Measurements from ENCODE around the gene KRTAP20-2. TPM values are rescaled to one million over a fixed set of nuclear protein-coding genes. Genes with fewer than 3 reads are reported as not detected.

KRTAP20-2 gene
- total RNA-seq, result not detected in 2 replicates

DNA sequence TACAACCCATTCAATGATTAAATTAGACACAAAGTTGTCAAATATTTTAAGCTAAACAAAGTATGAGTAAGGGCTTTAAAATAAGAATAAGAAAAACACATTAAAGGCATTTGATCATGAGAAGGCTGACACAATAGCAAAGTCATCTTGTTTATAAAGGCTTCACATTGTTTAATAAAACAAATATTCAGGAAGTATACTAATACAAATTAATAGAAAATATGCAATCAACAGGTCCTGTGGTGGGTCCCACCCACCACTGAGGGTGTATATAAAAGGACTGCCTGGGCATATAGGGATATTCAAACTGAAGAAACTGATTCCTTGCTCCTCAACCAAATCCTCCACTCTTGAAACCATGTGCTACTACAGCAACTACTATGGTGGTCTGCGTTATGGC, at the start of gene KRTAP20-2:
Gene KRTAP20-2, plus strand, starts transcription at position 301 of the 400 bp plus-strand sequence. Its CDS starts 58 bp downstream, at position 359.

DNA sequence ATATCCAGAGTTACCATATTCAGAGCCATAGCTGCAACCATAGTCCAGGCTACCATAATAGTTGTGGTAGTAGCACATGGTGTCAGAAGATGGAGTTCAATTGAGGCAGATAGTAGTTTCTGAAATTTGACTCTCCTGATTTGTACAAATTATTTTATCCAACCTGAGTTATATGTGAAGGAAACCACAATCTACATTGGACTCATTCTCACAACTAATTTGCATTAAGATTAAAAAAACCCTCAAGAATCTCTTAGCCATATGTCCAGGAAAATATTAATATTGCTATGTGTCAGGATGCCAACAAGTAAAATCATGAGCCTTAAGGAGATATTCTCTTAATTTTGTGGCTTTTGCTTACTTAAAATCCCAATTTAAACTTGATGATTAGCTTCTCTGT, 44.7 kb upstream of the KRTAP20-2 start, which contains the start of gene KRTAP22-2:
Gene KRTAP22-2, minus strand, starts transcription at position 101 of the 400 bp plus-strand sequence.

DNA sequence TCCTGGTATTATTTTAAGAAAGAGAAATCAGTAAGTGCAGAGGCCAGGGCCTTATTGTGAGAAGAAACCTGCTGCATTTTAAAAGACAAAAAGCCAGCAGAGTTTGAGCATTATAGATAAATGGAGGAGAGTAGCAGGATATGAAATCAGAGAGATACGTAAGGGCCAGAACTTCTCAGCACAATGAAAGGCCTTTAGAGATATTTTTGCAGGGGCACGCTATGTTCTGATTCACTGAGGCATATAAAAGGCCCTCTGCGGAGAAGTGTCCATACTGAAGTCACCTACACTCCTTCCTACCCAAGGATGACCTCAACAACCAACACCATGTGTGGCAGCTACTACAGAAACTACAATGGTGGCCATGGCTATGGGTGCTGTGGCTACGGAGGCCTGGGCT, 42.9 kb upstream of the KRTAP20-2 start, which contains the start of gene KRTAP6-3:
Gene KRTAP6-3, plus strand, starts transcription at position 301 of the 400 bp plus-strand sequence. Its CDS starts 6 bp downstream, at position 307.

GRCh38 chr21:30598802-30599201, 36.2 kb upstream of the KRTAP20-2 start, which contains the start of gene KRTAP6-2:
Gene KRTAP6-2, minus strand, starts transcription at chr21:30598902. Its CDS starts 28 bp downstream, at chr21:30598874.

DNA sequence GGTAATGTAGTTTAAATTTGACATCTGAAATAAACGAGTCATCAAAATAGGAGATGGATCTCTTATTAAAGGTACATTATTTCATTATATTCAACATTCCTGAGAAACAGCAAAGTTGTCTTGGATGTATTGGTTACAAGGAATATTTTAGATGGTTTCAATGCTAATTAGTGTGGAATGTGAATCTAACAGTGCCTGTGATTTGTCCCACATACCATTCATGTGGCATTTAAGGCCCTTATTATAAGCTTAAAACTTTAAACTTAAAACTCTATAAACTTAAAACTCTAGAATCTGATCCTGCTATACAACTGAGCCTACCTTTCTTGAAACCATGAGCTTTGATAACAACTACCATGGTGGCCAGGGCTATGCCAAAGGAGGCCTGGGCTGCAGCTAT, 34.2 kb upstream of the KRTAP20-2 start, which contains the start of gene KRTAP22-1:
Gene KRTAP22-1, plus strand, starts transcription at position 301 of the 400 bp plus-strand sequence.

DNA sequence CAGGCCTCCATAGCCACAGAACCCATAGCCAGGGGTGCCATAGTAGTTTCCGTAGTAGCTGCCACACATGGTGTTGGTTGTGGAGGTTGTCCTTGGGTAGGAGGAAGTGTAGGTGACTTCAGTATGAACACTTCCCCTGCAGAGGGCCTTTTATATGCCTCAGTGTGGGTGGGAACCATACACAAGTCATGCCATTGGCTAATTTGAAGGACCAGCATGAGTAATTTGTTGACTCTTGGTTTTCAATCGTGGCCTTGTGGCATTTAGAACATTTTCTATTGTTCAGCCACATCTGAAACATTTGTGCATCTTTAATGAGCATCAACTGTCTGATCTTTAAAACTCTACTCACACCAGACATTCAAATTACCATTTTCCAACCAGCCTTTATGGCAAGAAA, 21.2 kb upstream of the KRTAP20-2 start, which contains the start of gene KRTAP6-1:
Gene KRTAP6-1, minus strand, starts transcription at position 95 of the 400 bp plus-strand sequence. Its CDS starts 26 bp downstream, at position 69.

GRCh38 chr21:30616125-30616524, 18.9 kb upstream of the KRTAP20-2 start, which contains the start of gene KRTAP20-1:
Gene KRTAP20-1, plus strand, starts transcription at chr21:30616425. Its CDS starts 30 bp downstream, at chr21:30616455.

GRCh38 chr21:30620522-30620921, 14.5 kb upstream of the KRTAP20-2 start, which contains the start of gene KRTAP20-4:
Gene KRTAP20-4, plus strand, starts transcription at chr21:30620627.

DNA sequence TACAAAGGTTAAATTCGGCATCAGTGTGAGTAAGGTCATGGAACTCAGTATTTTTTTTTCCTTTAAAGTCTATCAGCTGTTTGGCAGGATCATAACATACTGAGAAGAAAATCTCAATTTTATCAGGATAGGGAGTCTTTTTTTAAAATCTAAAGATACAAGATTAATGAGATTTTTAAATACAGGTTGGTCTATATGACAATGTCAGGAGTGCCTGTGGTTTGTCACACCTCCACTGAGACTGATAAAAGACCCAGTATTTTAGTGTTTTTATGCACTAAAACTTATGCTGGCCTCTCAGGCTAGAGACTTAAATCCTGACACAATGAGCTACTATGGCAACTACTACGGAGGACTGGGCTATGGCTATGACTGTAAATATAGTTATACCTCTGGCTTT, 7.6 kb downstream of the KRTAP20-2 start, which contains the start of gene KRTAP20-3:
Gene KRTAP20-3, plus strand, starts transcription at position 301 of the 400 bp plus-strand sequence.

Other genes with a start within 250 kb of the KRTAP20-2 start
- gene KRTAP13-1, start 239.2 kb upstream of the KRTAP20-2 start, total RNA-seq, result not detected in 2 replicates
- gene KRTAP13-3, start 209.3 kb upstream of the KRTAP20-2 start, total RNA-seq, result not detected in 2 replicates
- gene KRTAP13-4, start 205.0 kb upstream of the KRTAP20-2 start, total RNA-seq, result not detected in 2 replicates
- gene KRTAP15-1, start 194.9 kb upstream of the KRTAP20-2 start, total RNA-seq, result not detected in 2 replicates
- gene KRTAP19-1, start 154.8 kb upstream of the KRTAP20-2 start, total RNA-seq, result not detected in 2 replicates
- not detected in 2 replicates for gene KRTAP19-2, start 147.8 kb upstream of the KRTAP20-2 start, total RNA-seq
- gene KRTAP19-3, start 143.2 kb upstream of the KRTAP20-2 start, total RNA-seq, result not detected in 2 replicates
- gene KRTAP19-4, start 138.0 kb upstream of the KRTAP20-2 start, total RNA-seq, result not detected in 2 replicates
- gene KRTAP19-5, start 133.1 kb upstream of the KRTAP20-2 start, total RNA-seq, result not detected in 2 replicates
- not detected in 2 replicates for gene KRTAP19-6, start 93.3 kb upstream of the KRTAP20-2 start, total RNA-seq
- gene KRTAP19-7, start 73.9 kb upstream of the KRTAP20-2 start, total RNA-seq, result not detected in 2 replicates
- gene KRTAP22-2, start 44.8 kb upstream of the KRTAP20-2 start, total RNA-seq, result not detected in 2 replicates
- gene KRTAP6-3, start 42.8 kb upstream of the KRTAP20-2 start, total RNA-seq, result not detected in 2 replicates
- not detected in 2 replicates for gene KRTAP6-2, start 36.3 kb upstream of the KRTAP20-2 start, total RNA-seq
- gene KRTAP22-1, start 34.1 kb upstream of the KRTAP20-2 start, total RNA-seq, result not detected in 2 replicates
- not detected in 2 replicates for gene KRTAP6-1, start 21.3 kb upstream of the KRTAP20-2 start, total RNA-seq
- gene KRTAP20-1, start 18.8 kb upstream of the KRTAP20-2 start, total RNA-seq, result not detected in 2 replicates
- gene KRTAP20-4, start 14.6 kb upstream of the KRTAP20-2 start, total RNA-seq, result not detected in 2 replicates
- gene KRTAP20-3, start 7.7 kb downstream of the KRTAP20-2 start, total RNA-seq, result not detected in 2 replicates
- gene KRTAP21-3, start 83.6 kb downstream of the KRTAP20-2 start, total RNA-seq, result not detected in 2 replicates
- not detected in 2 replicates for gene KRTAP21-2, start 112.1 kb downstream of the KRTAP20-2 start, total RNA-seq
- gene KRTAP21-1, start 120.2 kb downstream of the KRTAP20-2 start, total RNA-seq, result not detected in 2 replicates
- gene KRTAP8-1, start 178.1 kb downstream of the KRTAP20-2 start, total RNA-seq, result not detected in 2 replicates
- not detected in 2 replicates for gene KRTAP7-1, start 194.6 kb downstream of the KRTAP20-2 start, total RNA-seq
- not detected in 2 replicates for gene KRTAP11-1, start 246.4 kb downstream of the KRTAP20-2 start, total RNA-seq

All from aortic smooth muscle cell (primary cell).